GM18907 (cell line): Measurements from ENCODE around the gene ARHGDIA.
A peak's percentile ranks its signal among the peaks of the same experiment; 100 is the strongest.

ENCODE experiments used
- ATAC-seq: cut with Tn5 transposase; IDR thresholded peaks from one replicate; pipeline ENCODE4 v1.9.1; 2021; ENCODE audit warnings: mild to moderate bottlenecking, moderate library complexity; ENCODE audit not compliant: unreplicated experiment

The ARHGDIA gene

GRCh38 chr17:81870981-81871386 is at the start of gene ARHGDIA:
Gene ARHGDIA (minus strand): TSS chr17:81871337. CDS start chr17:81869930, 1,407 bp downstream.
- peak; percentile 14 for ATAC-seq

- ATAC-seq: no peak
Observed at GRCh38 chr17:81918832-81919545, 47.9 kb upstream of the ARHGDIA start.

- peak; percentile 8 for ATAC-seq
Observed at GRCh38 chr17:81918333-81918669, 47.2 kb upstream of the ARHGDIA start.

- peak; percentile 49 for ATAC-seq
Observed at GRCh38 chr17:81917565-81918332, 46.6 kb upstream of the ARHGDIA start, which contains the start of gene SIRT7. Gene SIRT7 (minus strand): TSS chr17:81918176. CDS start chr17:81918131, 45 bp downstream.

- no peak for ATAC-seq
Observed at GRCh38 chr17:81916234-81917001, 45.3 kb upstream of the ARHGDIA start.

GRCh38 chr17:81915331-81915730 is 44.2 kb upstream of the ARHGDIA start:
- no peak for ATAC-seq

- no peak for ATAC-seq
Observed at GRCh38 chr17:81914103-81914850, 43.1 kb upstream of the ARHGDIA start.

- no peak for ATAC-seq
Observed at GRCh38 chr17:81913394-81914102, 42.4 kb upstream of the ARHGDIA start.

- no peak for ATAC-seq
Observed at GRCh38 chr17:81912441-81913309, 41.5 kb upstream of the ARHGDIA start.

- no peak for ATAC-seq
Observed at GRCh38 chr17:81911969-81912368, 40.8 kb upstream of the ARHGDIA start.

GRCh38 chr17:81911277-81911961 is 40.3 kb upstream of the ARHGDIA start, which contains the start of gene PCYT2:
Gene PCYT2 (minus strand): TSS chr17:81911399. CDS start chr17:81911355, 44 bp downstream.
- peak; percentile 56 for ATAC-seq

- peak; percentile 21 for ATAC-seq
Observed at GRCh38 chr17:81910840-81911276, 39.7 kb upstream of the ARHGDIA start.

GRCh38 chr17:81909966-81910839 is 39.1 kb upstream of the ARHGDIA start:
- ATAC-seq: no peak

- no peak for ATAC-seq
Observed at GRCh38 chr17:81909231-81909630, 38.1 kb upstream of the ARHGDIA start.

GRCh38 chr17:81908793-81909192 is 37.7 kb upstream of the ARHGDIA start:
- ATAC-seq: no peak

GRCh38 chr17:81907219-81908145 is 36.3 kb upstream of the ARHGDIA start:
- ATAC-seq: no peak
